ENCODE data around the gene SALL3.

SALL3 gene

GRCh38 chr18:78973357-78974083 is 6.1 kb upstream of the SALL3 start:
- Mint-ChIP-seq H3K36me3 (no peaks in the 10 kb centered on the region), H3K4me1 (peaks cover 20% of the 10 kb centered on the region), H3K9me3 (no peaks in the 10 kb centered on the region), H3K4me3 (no peak overlapping the region), H3K27me3 (peaks cover 61% of the 10 kb centered on the region), H3K27ac (no peak overlapping the region)

GRCh38 chr18:78974115-78974761 is 5.4 kb upstream of the SALL3 start:
- Mint-ChIP-seq H3K4me1 (peaks cover 20% of the 10 kb centered on the region), H3K27me3 (peaks cover 56% of the 10 kb centered on the region)

GRCh38 chr18:78975292-78975691 is 4.3 kb upstream of the SALL3 start:
- Mint-ChIP-seq H3K4me3 (no peak overlapping the region), H3K9me3 (no peaks in the 10 kb centered on the region), H3K27ac (no peak overlapping the region)

More at GRCh38 chr18:78974115-78974761, 5.4 kb upstream of the SALL3 start:
- Mint-ChIP-seq H3K36me3 (no peaks in the 10 kb centered on the region), H3K4me3 (no peak overlapping the region), H3K9me3 (no peaks in the 10 kb centered on the region), H3K27ac (no peak overlapping the region)

GRCh38 chr18:78975699-78976335 is 3.8 kb upstream of the SALL3 start:
- no peaks in the 10 kb centered on the region for H3K36me3 Mint-ChIP-seq
- no peak overlapping the region for H3K27ac Mint-ChIP-seq
- H3K27me3 Mint-ChIP-seq: peaks cover 51% of the 10 kb centered on the region
- no peak overlapping the region for H3K4me3 Mint-ChIP-seq
- H3K4me1 Mint-ChIP-seq: peaks cover 20% of the 10 kb centered on the region
- no peaks in the 10 kb centered on the region for H3K9me3 Mint-ChIP-seq

More at GRCh38 chr18:78975292-78975691, 4.3 kb upstream of the SALL3 start:
- H3K4me1 Mint-ChIP-seq: peaks cover 20% of the 10 kb centered on the region
- H3K27me3 Mint-ChIP-seq: peaks cover 54% of the 10 kb centered on the region
- no peaks in the 10 kb centered on the region for H3K36me3 Mint-ChIP-seq

DNA sequence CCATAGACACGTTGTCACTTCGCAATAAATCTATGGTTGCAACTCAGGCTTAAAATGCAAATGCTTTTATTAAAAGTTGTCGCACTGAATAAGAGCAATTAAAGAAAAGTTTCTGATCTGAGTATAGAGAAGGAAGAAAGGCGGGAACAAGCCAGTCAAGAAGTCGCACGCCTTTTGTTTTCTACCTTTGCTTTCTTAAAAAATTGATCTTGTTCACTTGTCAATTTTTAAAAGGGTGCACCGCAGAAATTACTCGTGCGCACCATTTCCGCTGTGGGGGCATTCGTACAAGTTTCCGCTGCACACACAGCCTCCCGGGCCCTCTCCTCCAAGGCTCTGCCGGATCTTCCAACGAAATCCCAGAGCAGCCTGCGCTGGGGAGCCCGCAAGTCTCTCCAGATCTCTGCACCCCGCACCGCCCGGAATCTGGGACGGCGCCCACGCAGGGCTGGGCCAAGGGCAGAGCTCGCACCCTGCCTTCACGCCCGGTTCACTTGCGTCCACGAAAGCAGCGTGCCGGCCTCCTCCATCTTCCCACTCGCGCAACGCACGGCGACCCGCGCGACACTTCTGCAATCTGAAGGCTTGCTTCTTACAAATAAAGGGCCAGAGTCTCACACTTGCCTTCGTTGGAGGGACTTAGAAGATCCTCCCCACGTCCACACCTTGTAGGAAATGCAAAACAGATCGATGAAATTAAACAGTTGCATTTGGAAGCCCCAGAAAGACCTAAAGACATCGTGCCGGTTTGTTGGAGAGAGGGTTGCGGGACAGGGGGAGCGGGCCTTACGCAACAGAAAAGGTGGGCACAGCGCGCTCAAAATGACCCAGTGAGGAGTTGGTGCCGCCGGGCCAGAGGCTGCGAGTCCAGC is 2.6 kb upstream of the SALL3 start:
- peaks cover 28% of the 10 kb centered on the region for H3K4me1 Mint-ChIP-seq
- H3K27ac Mint-ChIP-seq: no peak overlapping the region
- no peaks in the 10 kb centered on the region for H3K36me3 Mint-ChIP-seq
- no peak overlapping the region for H3K4me3 Mint-ChIP-seq
- peaks cover 48% of the 10 kb centered on the region for H3K27me3 Mint-ChIP-seq
- no peaks in the 10 kb centered on the region for H3K9me3 Mint-ChIP-seq

GRCh38 chr18:78977637-78978348 is 1.8 kb upstream of the SALL3 start:
- no peaks in the 10 kb centered on the region for H3K36me3 Mint-ChIP-seq
- H3K4me3 Mint-ChIP-seq: peak overlapping the region; percentile 13
- peaks cover 27% of the 10 kb centered on the region for H3K4me1 Mint-ChIP-seq
- H3K27me3 Mint-ChIP-seq: peaks cover 48% of the 10 kb centered on the region
- peak overlapping the region; percentile 30 for H3K27ac Mint-ChIP-seq
- H3K9me3 Mint-ChIP-seq: no peaks in the 10 kb centered on the region

DNA sequence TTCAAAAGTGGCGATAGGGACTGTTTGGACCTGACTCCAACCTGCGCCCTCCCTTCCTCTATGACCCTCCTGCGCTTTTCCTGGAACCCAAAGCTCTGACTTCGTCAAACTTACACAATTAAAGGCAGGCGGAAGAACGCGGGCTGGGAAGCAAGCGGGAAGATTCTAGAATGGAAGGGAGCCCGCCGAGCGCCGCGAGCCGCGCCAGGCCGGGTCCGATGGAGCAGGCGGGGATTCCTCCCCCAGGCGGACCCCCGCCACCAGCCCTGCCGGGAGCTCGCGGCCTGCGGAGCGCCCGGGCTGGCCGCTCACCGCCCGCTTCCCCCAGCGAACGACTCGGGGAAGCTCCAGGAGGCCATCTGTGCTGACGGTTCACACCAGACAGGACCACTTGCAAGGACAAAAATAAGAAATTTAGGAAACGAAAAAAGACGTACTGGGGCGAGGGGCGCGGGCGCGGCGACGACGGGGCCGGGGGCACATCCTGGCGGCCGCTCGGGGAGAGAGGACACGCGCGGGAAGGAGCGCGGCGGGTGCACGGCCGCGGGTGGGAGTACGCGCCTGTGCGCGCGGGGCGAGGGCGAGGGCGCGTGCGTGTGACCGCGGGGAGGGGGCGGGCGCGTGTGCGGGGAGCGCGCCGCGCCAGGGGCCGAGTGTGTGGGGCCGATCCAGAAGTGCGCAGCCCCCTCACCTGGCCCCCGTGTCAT is 1.1 kb upstream of the SALL3 start:
- Mint-ChIP-seq H3K4me3 (no peak overlapping the region), H3K36me3 (no peaks in the 10 kb centered on the region), H3K27me3 (peaks cover 48% of the 10 kb centered on the region), H3K27ac (no peak overlapping the region), H3K4me1 (peaks cover 24% of the 10 kb centered on the region), H3K9me3 (no peaks in the 10 kb centered on the region)

DNA sequence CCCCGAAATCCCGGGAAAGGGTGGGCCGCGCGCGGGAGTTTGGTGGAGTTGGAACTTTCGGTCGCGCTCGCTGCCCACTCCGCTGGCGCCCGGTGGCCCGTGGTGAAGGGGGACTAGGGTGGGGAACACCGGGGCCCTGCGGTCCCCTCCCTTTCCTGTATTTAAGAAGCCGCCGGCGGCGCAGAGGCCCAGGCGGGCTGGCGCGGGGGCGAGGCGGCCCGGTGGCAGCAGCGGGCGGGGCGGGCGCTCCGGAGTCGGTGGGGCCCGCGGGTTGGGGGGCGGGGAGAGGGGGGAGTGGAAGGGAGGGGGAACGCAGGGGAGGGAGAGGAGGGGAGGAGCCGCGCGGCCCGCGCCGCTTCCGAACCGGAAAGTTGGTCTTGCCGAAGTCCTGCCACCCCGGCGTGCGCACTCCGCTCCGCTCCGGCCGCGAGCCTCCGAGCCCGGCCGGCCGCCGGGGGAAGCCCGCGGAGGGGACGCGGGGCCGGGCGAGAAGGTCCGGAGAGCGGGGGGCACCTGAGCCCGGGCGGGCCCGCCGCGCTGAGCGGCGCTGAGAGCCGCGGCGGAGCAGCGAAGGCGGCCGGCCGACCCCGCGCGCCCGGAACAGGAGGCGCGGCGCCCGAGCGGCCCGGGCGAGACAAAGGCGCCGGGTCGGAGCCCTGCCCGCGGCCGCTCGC is 425 bp upstream of the SALL3 start:
- peaks cover 24% of the 10 kb centered on the region for H3K4me1 Mint-ChIP-seq
- no peaks in the 10 kb centered on the region for H3K36me3 Mint-ChIP-seq
- H3K9me3 Mint-ChIP-seq: no peaks in the 10 kb centered on the region
- H3K27me3 Mint-ChIP-seq: peaks cover 53% of the 10 kb centered on the region
- H3K27ac Mint-ChIP-seq: no peak overlapping the region
- H3K4me3 Mint-ChIP-seq: no peak overlapping the region

- Mint-ChIP-seq H3K4me1 (peaks cover 19% of the 10 kb centered on the region), H3K4me3 (no peak overlapping the region), H3K9me3 (no peaks in the 10 kb centered on the region), H3K27me3 (peaks cover 53% of the 10 kb centered on the region), H3K27ac (no peak overlapping the region), H3K36me3 (no peaks in the 10 kb centered on the region)
These were observed 707 bp downstream of the SALL3 start for GRCh38 chr18:78980279-78980771.

DNA sequence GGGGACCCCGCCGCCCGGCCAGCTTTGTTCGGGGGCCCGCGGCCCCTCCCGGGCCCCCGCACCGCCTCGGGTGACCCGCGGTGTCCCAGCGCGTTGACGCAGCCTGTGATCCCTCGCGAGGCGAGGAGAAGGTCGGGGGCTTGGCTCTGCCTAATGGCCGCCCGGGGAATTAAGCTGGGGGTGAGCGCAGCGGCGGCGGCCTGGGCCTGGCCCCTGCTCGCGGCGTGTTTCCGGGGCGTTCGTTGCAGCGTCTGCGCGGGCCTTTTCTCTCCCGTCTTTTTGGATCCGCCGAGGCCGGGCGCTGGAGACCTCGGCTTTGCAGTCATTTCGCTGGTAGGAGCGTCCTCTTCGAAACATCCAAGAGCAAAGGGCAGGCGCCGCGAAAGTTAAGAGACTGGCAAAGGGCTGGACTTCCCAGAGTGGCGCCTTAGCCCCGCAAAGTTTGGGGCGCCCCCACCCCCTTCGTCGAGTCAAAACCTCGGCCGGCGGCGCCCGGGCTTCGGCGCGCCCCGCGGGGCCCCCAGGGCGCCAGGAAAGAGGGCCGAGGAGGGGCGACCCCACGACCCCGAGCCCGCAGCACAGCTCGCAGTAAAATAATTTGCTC is 1.3 kb downstream of the SALL3 start:
- H3K9me3 Mint-ChIP-seq: no peaks in the 10 kb centered on the region
- peak overlapping the region; percentile 5 for H3K27ac Mint-ChIP-seq
- no peaks in the 10 kb centered on the region for H3K36me3 Mint-ChIP-seq
- H3K4me1 Mint-ChIP-seq: peaks cover 19% of the 10 kb centered on the region
- H3K27me3 Mint-ChIP-seq: peaks cover 55% of the 10 kb centered on the region
- peak overlapping the region; percentile 48 for H3K4me3 Mint-ChIP-seq

DNA sequence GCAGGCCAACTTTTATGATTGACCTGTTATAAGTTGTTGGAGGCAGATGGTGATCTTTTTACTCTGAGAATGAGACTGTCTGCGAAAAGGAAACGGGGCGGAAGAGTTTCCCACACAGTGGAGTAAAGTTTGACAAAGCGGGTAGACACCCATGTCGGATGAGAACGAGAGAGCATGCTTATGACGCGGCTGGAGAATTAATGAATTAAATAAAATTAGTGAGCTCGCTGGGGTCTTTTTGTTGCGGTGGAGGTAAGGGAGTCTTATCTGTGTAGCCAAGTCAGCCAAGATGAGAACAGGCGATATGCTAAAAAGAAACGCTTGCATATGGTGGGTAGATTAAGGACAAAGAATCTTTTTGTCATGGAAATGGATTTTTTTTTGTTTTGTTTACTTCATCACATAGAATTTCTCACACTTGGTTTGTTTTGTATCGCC is 1.8 kb downstream of the SALL3 start:
- Mint-ChIP-seq H3K9me3 (no peaks in the 10 kb centered on the region), H3K27me3 (peaks cover 57% of the 10 kb centered on the region), H3K36me3 (no peaks in the 10 kb centered on the region), H3K27ac (peak overlapping the region; percentile 36), H3K4me1 (peaks cover 19% of the 10 kb centered on the region), H3K4me3 (peak overlapping the region; percentile 48)

GRCh38 chr18:78981989-78982620 is 2.5 kb downstream of the SALL3 start:
- Mint-ChIP-seq H3K36me3 (no peaks in the 10 kb centered on the region), H3K27me3 (peaks cover 54% of the 10 kb centered on the region), H3K4me3 (no peak overlapping the region), H3K4me1 (peaks cover 14% of the 10 kb centered on the region), H3K27ac (no peak overlapping the region), H3K9me3 (no peaks in the 10 kb centered on the region)

DNA sequence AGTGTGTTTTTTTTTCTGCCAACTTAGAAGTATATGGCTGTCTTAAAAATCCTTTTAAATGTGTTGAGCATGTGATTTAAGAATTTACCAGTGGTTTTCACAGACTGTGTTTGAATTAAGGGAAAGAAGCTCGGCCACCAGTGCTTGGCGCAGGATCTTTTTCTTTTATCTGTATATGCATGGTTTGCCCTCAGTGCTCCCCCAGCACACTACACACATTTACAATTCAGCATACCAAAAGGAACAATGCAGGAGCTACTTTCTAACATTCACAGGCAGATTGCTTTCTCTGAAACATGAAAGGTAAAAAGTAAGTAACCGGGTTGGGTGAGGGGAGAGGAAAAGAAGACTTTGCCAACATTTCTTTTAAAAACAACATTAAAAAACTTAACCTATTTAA is 3.9 kb downstream of the SALL3 start:
- Mint-ChIP-seq H3K36me3 (no peaks in the 10 kb centered on the region), H3K9me3 (no peaks in the 10 kb centered on the region), H3K27me3 (peaks cover 55% of the 10 kb centered on the region), H3K4me1 (peaks cover 8% of the 10 kb centered on the region), H3K27ac (no peak overlapping the region), H3K4me3 (no peak overlapping the region)
